Uterus (tissue), 2 donors: ENCODE data around the gene SYNJ2.

Experiments used
- CTCF ChIP-seq, 4 experiments: fragments of 200-600 bp in 2 of 4; fragments of 450-650 bp in 2 of 4; sonication (generic) in 2 of 4; IDR thresholded peaks; one replicate each; pipeline ENCODE4 v1.5.1; 2016 to 2019; ENCODE audit warnings: antibody characterized with exemption in 4 of 4, mild to moderate bottlenecking in 2 of 4, moderate library complexity in 1 of 4
- POLR2A ChIP-seq, 2 donors: fragments of 450-650 bp; IDR thresholded peaks; one replicate each; pipeline ENCODE4 v1.6.1; 2016; ENCODE audit warnings: antibody characterized with exemption in 2 of 2, mild to moderate bottlenecking in 1 of 2, moderate library complexity in 1 of 2

- TF ChIP-seq POLR2A (IDR thresholded peaks at IDR 0.05) (no peak), CTCF (IDR thresholded peaks at IDR 0.05) (no peak)
Observed at GRCh38 chr6:157942351-157942750, 39.3 kb upstream of the SYNJ2 start.
